H9 (cell line): ENCODE data around the gene AKIRIN1. TPM values are rescaled to one million over a fixed set of nuclear protein-coding genes. Genes with fewer than 3 reads are reported as not detected.

Experiments
- DNase-seq: peaks from one replicate; pipeline ENCODE4 v3.0.0-alpha.2; 2017
- H2AFZ ChIP-seq: one replicate; pipeline ENCODE4 v1.6.1; 2013; ENCODE audit warnings: mild to moderate bottlenecking, low read length, control low read depth, moderate library complexity
- H2AK5ac ChIP-seq: 2 replicates; pipeline ENCODE4 v1.6.1; 2013; ENCODE audit warnings: low read length, control low read depth, mixed read lengths; ENCODE audit not compliant: insufficient read length
- H2BK120ac ChIP-seq: one replicate; pipeline ENCODE4 v1.6.1; 2013; ENCODE audit warnings: low read depth, mild to moderate bottlenecking, low read length, control low read depth, inconsistent platforms; ENCODE audit not compliant: poor library complexity, severe bottlenecking
- H2BK12ac ChIP-seq: 2 replicates; pipeline ENCODE4 v1.6.1; 2013; ENCODE audit warnings: low read length, control low read depth, mixed read lengths, low read depth; ENCODE audit not compliant: insufficient read length
- H2BK15ac ChIP-seq: 2 replicates; pipeline ENCODE4 v1.6.1; 2013; ENCODE audit warnings: low read depth, low read length, control low read depth
- H2BK20ac ChIP-seq: one replicate; pipeline ENCODE4 v1.6.1; 2013; ENCODE audit warnings: low read depth, mild to moderate bottlenecking, low read length, control low read depth, inconsistent platforms; ENCODE audit not compliant: poor library complexity, severe bottlenecking
- H2BK5ac ChIP-seq: 2 replicates; pipeline ENCODE4 v1.6.1; 2013; ENCODE audit warnings: low read length, control low read depth, mixed read lengths; ENCODE audit not compliant: insufficient read length
- H3K14ac ChIP-seq: 2 replicates; pipeline ENCODE4 v1.6.1; 2013; ENCODE audit warnings: low read length, control low read depth; ENCODE audit not compliant: insufficient read depth
- H3K18ac ChIP-seq: 2 replicates; pipeline ENCODE4 v1.6.1; 2013; ENCODE audit warnings: low read depth, mild to moderate bottlenecking, mixed read lengths, low read length, control low read depth; ENCODE audit not compliant: insufficient read length
- H3K23ac ChIP-seq: 2 replicates; pipeline ENCODE4 v1.6.1; 2013; ENCODE audit warnings: low read length, control low read depth, mixed read lengths, low read depth; ENCODE audit not compliant: insufficient read length
- H3K23me2 ChIP-seq: 2 replicates; pipeline ENCODE4 v1.6.1; 2013; ENCODE audit warnings: low read depth, mild to moderate bottlenecking, mixed read lengths, low read length, control low read depth; ENCODE audit not compliant: insufficient read length, poor library complexity, severe bottlenecking
- H3K27ac ChIP-seq: 2 replicates; pipeline ENCODE4 v1.5.1; 2013; ENCODE audit warnings: low read length, control low read depth, mixed read lengths, low read depth; ENCODE audit not compliant: insufficient read length
- H3K27me3 ChIP-seq: 2 replicates; pipeline ENCODE4 v1.6.1; 2013; ENCODE audit warnings: low read length, control low read depth, inconsistent platforms; ENCODE audit not compliant: insufficient read depth
- H3K4ac ChIP-seq: 2 replicates; pipeline ENCODE4 v1.6.1; 2013; ENCODE audit warnings: low read depth, mild to moderate bottlenecking, control low read depth, inconsistent platforms, low read length, moderate library complexity
- H3K4me1 ChIP-seq: 2 replicates; pipeline ENCODE4 v1.6.1; 2013; ENCODE audit warnings: low read length, control low read depth, inconsistent platforms; ENCODE audit not compliant: insufficient read depth
- H3K4me2 ChIP-seq: 2 replicates; pipeline ENCODE4 v1.6.1; 2013; ENCODE audit warnings: low read length, control low read depth, mixed read lengths; ENCODE audit not compliant: insufficient read length, insufficient read depth
- H3K56ac ChIP-seq: 2 replicates; pipeline ENCODE4 v1.6.1; 2013; ENCODE audit warnings: low read depth, mild to moderate bottlenecking, mixed read lengths, low read length, control low read depth; ENCODE audit not compliant: insufficient read length
- H3K79me1 ChIP-seq: 2 replicates; pipeline ENCODE4 v1.6.1; 2013; ENCODE audit warnings: low read depth, mild to moderate bottlenecking, moderate library complexity, low read length, control low read depth, inconsistent platforms; ENCODE audit not compliant: insufficient read depth, poor library complexity, severe bottlenecking
- H3K79me2 ChIP-seq: 2 replicates; pipeline ENCODE4 v1.6.1; 2013; ENCODE audit warnings: low read length, control low read depth, inconsistent platforms; ENCODE audit not compliant: insufficient read depth
- H3K9ac ChIP-seq: 2 replicates; pipeline ENCODE4 v1.6.1; 2013; ENCODE audit warnings: low read length, control low read depth, mixed read lengths; ENCODE audit not compliant: insufficient read length; ENCODE audit errors: extremely low read depth
- H3K9me3 ChIP-seq: one replicate; pipeline ENCODE4 v1.6.1; 2013; ENCODE audit warnings: low read depth, low read length, inconsistent platforms; ENCODE audit not compliant: control insufficient read depth
- H3T11ph ChIP-seq: one replicate; pipeline ENCODE4 v1.6.1; 2013; ENCODE audit warnings: mild to moderate bottlenecking, low read length, control low read depth, inconsistent platforms
- H4K20me1 ChIP-seq: one replicate; pipeline ENCODE4 v1.6.1; 2013; ENCODE audit not compliant: control insufficient read depth, insufficient read length, insufficient read depth
- H4K5ac ChIP-seq: 2 replicates; pipeline ENCODE4 v1.6.1; 2013; ENCODE audit warnings: low read depth, mild to moderate bottlenecking, mixed read lengths, low read length, control low read depth; ENCODE audit not compliant: insufficient read length
- H4K8ac ChIP-seq: replicated peaks from 2 replicates; pipeline ENCODE4 v1.6.1; 2013; ENCODE audit warnings: low read length, control low read depth, mixed read lengths, low read depth; ENCODE audit not compliant: insufficient read length
- H4K91ac ChIP-seq: 2 replicates; pipeline ENCODE4 v1.6.1; 2013; ENCODE audit warnings: low read depth, mild to moderate bottlenecking, moderate library complexity, mixed read lengths, low read length, control low read depth; ENCODE audit not compliant: insufficient read length
- H3K27ac Mint-ChIP-seq, 3 experiments: 2 replicates in 2 of 3; 3 replicates in 1 of 3; pipeline ENCODE4 v1.8.0; 2020 to 2021; ENCODE audit warnings: mixed read lengths in 3 of 3, mild to moderate bottlenecking in 1 of 3, moderate library complexity in 1 of 3
- H3K27me3 Mint-ChIP-seq: 2 replicates; pipeline ENCODE4 v1.8.0; 2021; ENCODE audit warnings: low read depth, mild to moderate bottlenecking, moderate library complexity, mixed read lengths
- H3K36me3 Mint-ChIP-seq, 3 experiments: 2 replicates in 2 of 3; 3 replicates in 1 of 3; pipeline ENCODE4 v1.8.0; 2020 to 2021; ENCODE audit warnings: low read depth in 3 of 3, mixed read lengths in 3 of 3; ENCODE audit not compliant: insufficient read depth in 1 of 3
- H3K4me1 Mint-ChIP-seq, 2 experiments: 2 replicates each; pipeline ENCODE4 v1.8.0; 2020; ENCODE audit warnings: mixed read lengths in 2 of 2
- H3K4me3 Mint-ChIP-seq, 2 experiments: 2 replicates in 1 of 2; 3 replicates in 1 of 2; pipeline ENCODE4 v1.8.0; 2020 to 2021; ENCODE audit warnings: mild to moderate bottlenecking in 2 of 2, mixed read lengths in 2 of 2, moderate library complexity in 1 of 2
- H3K9me3 Mint-ChIP-seq, 2 experiments: 2 replicates in 1 of 2; 3 replicates in 1 of 2; pipeline ENCODE4 v1.8.0; 2020; ENCODE audit warnings: mild to moderate bottlenecking in 2 of 2, mixed read lengths in 2 of 2, moderate library complexity in 1 of 2
- WGBS: extraction: QIAGEN DNeasy Blood & Tissue Kit; methylation state at CpG from one replicate; pipeline ENCODE4 v1.1.7; 2013; ENCODE audit warnings: missing lambda C conversion rate, low lambda C conversion rate, mixed read lengths; ENCODE audit not compliant: insufficient read length; ENCODE audit errors: extremely low coverage; 5-methylcytosine and 5-hydroxymethylcytosine counted together
- total RNA-seq: library from RNA; stranded (reverse); gene quantifications from 2 replicates; pipeline ENCODE4 v1.2.1, GENCODE V29; 2021
- TF ChIP-seq, protein P1 (sequence below): fragments of 200-600 bp; sonication (generic); conservative IDR thresholded peaks from 3 replicates; pipeline ENCODE4 v1.8.0; 2021; ENCODE audit warnings: antibody characterized with exemption, mild to moderate bottlenecking

The AKIRIN1 gene
- total RNA-seq, 1 experiment from 2014 or later, result 237 TPM

DNA sequence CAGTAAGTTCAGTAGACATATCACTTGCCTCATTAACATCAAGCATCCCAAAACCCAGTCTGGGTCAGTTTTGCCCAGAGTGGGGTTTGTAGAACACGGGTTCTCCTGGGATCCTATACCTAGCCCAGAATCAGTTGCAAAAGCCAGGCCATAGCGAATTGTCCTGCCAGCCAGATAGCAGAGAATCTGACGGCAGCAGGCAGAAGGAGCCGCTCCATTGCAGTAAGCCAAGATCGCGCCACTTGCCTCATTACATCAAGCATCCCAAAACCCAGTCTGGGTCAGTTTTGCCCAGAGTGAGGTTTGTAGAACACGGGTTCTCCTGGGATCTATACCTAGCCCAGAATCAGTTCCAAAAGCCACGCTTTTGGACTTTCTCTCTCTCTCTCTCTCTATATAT, 54.2 kb downstream of the AKIRIN1 start:
- H4K91ac ChIP-seq, result no peak overlapping the region
- H3K14ac ChIP-seq, result no peak overlapping the region
- TF ChIP-seq, protein P1, sequence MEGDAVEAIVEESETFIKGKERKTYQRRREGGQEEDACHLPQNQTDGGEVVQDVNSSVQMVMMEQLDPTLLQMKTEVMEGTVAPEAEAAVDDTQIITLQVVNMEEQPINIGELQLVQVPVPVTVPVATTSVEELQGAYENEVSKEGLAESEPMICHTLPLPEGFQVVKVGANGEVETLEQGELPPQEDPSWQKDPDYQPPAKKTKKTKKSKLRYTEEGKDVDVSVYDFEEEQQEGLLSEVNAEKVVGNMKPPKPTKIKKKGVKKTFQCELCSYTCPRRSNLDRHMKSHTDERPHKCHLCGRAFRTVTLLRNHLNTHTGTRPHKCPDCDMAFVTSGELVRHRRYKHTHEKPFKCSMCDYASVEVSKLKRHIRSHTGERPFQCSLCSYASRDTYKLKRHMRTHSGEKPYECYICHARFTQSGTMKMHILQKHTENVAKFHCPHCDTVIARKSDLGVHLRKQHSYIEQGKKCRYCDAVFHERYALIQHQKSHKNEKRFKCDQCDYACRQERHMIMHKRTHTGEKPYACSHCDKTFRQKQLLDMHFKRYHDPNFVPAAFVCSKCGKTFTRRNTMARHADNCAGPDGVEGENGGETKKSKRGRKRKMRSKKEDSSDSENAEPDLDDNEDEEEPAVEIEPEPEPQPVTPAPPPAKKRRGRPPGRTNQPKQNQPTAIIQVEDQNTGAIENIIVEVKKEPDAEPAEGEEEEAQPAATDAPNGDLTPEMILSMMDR, result no peak
- no peaks in the 10 kb centered on the region for H3K4me1 ChIP-seq
- H3K9me3 ChIP-seq, result no peaks in the 10 kb centered on the region
- H3K4me3 Mint-ChIP-seq, result no peak overlapping the region
- no peak overlapping the region for H2BK120ac ChIP-seq
- H3K4me2 ChIP-seq, result no peak overlapping the region
- H3K9ac ChIP-seq, result no peak overlapping the region
- no peaks in the 10 kb centered on the region; the same call in 1 of the 2 replicates for H3K27me3 Mint-ChIP-seq
- H3K18ac ChIP-seq, result no peak overlapping the region
- no peak overlapping the region for H3K4ac ChIP-seq
- no peak overlapping the region for H2BK12ac ChIP-seq
- no peak overlapping the region for H2BK15ac ChIP-seq
- H4K8ac ChIP-seq, result no peak overlapping the region
- H2BK5ac ChIP-seq, result no peak overlapping the region
- no CpG with 5 or more reads among the region's 8 CpGs for WGBS
- H3T11ph ChIP-seq, result no peak overlapping the region
- H2BK20ac ChIP-seq, result no peak overlapping the region
- H3K56ac ChIP-seq, result no peak overlapping the region
- no peak overlapping the region; a peak in 1 of 7 replicates for H3K27ac Mint-ChIP-seq
- no peaks in the 10 kb centered on the region for H3K23me2 ChIP-seq
- no peak overlapping the region for H3K23ac ChIP-seq
- H4K5ac ChIP-seq, result no peak overlapping the region
- H3K4me1 Mint-ChIP-seq, result peaks cover 2 to 7% of the 10 kb centered on the region in 2 experiments
- H2AFZ ChIP-seq, result no peak overlapping the region
- no peaks in the 10 kb centered on the region for H3K79me1 ChIP-seq
- no peaks in the 10 kb centered on the region for H3K9me3 Mint-ChIP-seq
- H3K79me2 ChIP-seq, result no peaks in the 10 kb centered on the region
- H2AK5ac ChIP-seq, result no peak overlapping the region
- peaks cover 5 to 24% (median 23%) of the 10 kb centered on the region in 3 experiments; a peak in 4 of 7 replicates for H3K36me3 Mint-ChIP-seq
- no peaks in the 10 kb centered on the region for H3K27me3 ChIP-seq
- no peak for DNase-seq
- H4K20me1 ChIP-seq, result no peaks in the 10 kb centered on the region
- no peak overlapping the region for H3K27ac ChIP-seq
